HG02763 (cell line): Measurements from ENCODE around the gene GNE.
"Not testable (repeated sequence)": the region's sequence is repeated elsewhere in the genome, so short reads cannot be mapped to it uniquely, and the experiment has no call there.

ENCODE experiments used
- ATAC-seq: cut with Tn5 transposase; IDR thresholded peaks from one replicate; pipeline ENCODE4 v1.9.1; 2021; ENCODE audit warnings: mild to moderate bottlenecking, moderate library complexity; ENCODE audit not compliant: unreplicated experiment

Gene GNE

DNA sequence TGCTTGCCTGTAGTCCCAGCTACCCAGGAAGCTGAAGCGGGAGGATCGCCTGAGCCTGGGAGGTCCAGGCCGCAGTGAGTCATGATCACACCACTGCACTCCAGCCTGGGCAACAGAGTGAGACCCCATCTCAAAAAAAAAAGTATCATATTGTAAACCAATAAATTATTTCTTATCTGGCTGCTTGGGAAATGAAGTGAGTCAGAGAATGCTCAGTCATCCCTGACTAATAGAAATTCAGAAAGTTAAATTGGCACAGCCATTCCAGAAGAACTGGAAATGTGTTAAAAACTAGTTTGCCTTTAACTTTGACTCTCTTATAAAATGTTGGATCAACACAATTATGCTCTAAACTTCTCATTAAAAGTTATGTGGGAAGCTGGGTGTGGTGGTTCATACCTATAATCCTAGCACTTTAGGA lies 9.8 kb upstream of the GNE start:
- ATAC-seq: no peak

DNA sequence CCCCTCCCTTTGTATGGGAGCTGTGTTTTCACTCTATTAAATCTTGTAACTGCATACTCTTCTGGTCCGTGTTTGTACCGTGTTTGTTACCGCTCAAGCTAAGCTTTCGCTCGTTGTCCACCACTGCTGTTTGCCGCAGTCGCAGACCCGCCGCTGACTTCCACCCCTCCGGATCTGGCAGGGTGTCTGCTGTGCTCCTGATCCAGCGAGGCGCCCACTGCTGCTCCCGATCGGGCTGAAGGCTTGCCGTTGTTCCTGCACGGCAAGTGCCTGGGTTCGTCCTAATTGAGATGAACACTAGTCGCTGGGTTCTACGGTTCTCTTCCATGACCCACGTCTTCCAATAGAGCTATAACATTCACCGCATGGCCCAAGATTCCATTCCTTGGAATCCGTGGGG lies 6.6 kb upstream of the GNE start:
- ATAC-seq: no peak

GRCh38 chr9:36263683-36264082 lies 5.4 kb upstream of the GNE start:
- no peak for ATAC-seq

DNA sequence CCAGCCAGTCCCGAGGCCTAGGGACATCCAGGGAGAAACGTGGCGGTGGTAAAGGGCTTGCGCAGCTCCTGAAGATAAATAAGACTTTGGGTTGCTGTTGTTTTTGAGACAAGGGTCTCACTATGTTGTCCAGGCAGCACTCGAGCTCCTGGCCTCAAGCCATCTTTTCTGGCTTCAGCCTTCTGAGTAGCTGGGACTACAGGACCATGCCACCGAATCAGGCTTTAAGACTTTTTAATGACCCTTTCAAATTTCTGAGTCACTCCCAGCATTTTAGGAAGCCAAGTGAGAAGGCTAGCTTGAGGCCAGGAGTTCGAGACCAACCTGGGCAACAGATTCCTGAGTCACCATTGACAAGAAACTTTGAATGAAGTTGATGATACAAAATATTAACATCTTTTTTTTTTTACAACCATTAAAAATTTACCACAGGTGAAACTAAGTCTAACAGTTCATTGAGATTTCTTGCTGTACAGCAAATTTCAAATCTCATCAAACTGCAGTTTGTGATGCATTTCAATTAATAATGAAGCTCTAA lies 817 bp upstream of the GNE start:
- no peak for ATAC-seq

DNA sequence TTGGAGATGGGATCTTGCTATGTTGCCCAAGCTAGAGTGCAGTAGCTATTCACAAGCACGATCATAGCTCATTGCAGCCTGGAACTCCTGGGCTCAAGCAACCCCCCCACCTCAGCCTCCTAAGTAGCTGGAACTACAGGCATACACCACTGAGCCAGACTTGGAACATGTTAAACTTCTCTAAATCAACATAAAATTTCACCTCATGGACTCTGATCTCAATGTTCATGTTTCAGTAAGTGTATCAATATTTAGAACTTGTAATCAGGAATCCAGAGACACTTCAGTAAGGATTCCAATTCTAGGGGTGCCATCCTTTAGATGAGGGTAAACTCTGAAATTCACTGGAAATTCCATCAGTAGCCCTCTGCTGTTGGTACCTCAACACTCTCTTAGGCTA lies 6.8 kb downstream of the GNE start:
- no peak for ATAC-seq

DNA sequence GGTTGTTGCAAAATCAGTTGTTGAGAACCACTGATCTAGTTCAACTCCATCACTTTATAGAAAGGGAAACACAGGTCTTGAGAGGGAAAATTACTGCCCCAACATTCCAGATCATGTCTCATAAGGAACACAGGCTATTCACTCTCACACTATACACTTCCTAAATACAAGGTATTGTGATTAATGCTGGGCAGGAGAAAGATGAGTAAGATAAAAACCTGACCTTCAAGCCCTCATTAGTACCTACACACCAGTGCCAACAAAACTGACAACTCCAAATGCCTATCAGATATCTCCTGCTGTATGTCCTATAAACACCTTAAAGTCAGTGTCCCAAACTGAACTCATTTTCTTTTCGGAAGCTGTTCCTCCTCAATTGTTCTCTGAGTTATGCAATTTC lies 8.2 kb downstream of the GNE start:
- no peak for ATAC-seq

DNA sequence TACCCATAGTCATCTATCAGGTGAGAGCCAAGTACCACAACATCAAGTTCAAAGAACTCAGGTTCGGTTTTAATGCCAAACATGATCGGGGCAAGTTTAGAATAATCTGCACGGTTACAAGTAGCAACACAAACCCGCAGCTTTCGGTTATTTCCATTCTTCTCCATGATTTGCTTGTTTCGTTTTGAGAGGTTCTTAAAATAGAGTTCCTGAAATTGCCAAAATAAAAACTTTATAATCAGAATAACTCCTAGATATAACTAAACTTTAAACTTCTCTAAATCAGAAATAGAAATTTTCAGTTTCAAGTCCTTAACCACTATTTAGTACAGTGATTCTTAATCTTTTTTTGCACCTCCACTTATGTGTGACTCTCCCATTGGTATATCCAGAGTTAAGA lies 9.1 kb downstream of the GNE start:
- ATAC-seq: no peak

DNA sequence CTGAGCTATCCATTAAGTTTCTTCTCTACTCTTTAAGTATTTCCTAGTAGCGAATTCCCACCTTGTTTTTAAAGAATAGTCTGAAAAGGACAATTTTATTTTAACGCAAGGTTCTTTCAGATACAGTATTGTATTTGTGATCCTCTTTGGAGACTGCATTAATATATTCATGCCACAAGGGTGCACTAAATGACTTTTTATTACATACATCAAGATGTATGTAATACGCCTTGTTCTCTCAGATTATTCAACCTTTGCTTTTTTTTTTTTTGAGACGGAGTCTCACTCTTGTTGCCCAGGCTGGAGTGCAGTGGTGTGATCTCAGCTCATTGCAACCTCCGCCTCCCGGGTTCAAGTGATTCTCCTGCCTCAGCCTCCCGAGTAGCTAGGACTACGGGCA lies 10.2 kb downstream of the GNE start:
- not testable (repeated sequence) for ATAC-seq

DNA sequence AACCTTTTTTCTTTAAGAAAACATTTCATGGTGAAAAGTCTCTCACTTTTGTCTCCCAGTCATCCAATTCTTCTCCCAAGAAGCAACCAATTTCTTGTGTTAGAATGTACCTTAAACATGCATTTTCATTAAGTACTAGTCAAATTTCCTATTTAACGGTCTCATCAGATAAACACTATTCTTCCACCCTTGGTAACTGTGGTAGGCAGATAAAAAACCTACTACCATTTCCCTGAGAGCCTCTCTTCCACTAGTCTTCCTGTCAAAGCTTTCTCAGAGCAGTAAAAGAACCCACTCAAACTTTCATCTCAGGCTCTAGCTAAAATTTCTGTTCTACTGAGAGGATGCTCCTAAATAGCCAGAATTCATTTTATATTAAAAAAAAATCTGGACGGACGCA lies 10.9 kb downstream of the GNE start:
- no peak for ATAC-seq

DNA sequence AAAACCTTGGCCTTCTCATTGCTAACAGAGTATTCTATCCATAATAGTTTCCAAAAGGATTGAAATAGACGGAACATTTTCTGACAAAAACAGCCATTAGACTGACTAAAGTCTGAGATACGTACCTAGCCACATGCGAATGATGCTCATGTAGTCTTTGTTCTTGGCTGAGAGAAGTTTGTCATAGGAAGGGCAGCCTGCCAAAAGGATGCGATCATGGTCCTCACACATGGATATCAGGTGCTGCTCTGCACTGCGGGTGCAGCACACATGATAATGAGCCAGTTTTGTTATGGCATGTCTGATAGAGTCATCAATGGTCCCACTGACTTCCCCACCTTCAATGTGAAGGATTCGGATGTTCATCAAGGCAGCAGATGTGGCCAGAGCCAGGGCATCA lies 12.3 kb downstream of the GNE start:
- no peak for ATAC-seq

DNA sequence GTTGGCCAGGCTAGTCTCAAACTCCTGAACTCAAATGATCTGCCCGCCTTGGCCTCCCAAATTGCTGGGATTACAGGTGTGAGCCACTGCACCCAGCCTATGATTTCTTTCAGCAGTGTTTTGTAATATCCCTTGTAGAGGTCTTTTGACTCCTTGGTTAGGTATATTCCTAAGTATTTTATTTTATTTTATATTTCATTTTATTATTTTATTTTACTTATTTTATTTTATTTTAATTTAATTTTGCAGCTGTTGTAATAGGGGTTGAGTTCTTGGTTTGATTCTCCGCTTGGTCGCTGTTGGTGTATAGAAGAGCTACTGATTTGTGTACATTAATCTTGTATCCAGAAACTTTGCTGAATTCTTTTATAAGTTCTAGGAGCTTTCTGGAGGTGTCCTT lies 18.6 kb downstream of the GNE start:
- not testable (repeated sequence) for ATAC-seq

GRCh38 chr9:36239205-36239604 lies 19.0 kb downstream of the GNE start:
- ATAC-seq: not testable (repeated sequence)

DNA sequence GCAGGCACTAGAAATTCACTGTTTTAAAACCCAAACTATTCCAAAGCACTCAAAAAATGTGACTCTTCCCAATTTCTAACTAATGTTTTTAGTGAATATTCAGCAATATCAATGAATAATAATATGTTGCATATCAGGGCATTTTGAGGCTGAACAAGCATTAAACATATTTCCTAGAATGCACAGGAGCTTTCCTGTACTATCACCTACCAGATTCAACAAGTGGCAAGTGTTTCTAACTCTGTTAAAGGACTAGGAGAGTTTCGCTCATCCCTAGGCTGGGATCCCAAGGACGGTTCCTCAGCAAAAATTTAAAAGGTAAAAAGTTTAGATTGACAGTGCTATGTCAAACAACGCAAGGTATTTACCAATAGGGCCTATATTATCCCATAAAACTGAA lies 21.0 kb downstream of the GNE start:
- ATAC-seq: no peak

GRCh38 chr9:36222449-36222848 lies 35.8 kb downstream of the GNE start:
- ATAC-seq: no peak

DNA sequence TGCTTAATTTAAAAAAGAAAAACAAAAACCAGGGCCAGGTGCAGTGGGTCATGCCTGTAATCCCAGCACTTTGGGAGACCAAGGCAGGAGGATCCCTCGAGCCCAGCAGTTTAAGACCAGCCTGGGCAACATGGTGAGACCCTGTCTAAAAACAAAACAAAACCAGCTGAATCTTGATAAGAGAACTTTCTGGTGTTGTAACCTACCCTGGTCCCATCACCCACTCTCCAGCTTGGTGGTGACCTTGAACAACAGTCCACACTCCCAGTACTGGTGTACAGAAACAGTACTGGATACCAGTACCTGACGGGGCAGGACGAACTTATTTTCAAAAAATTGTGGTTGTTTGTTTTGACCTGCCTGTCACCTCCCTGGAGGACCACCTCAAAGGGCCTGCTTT lies 36.6 kb downstream of the GNE start:
- ATAC-seq: no peak

- ATAC-seq: no peak
These were observed 39.8 kb downstream of the GNE start for GRCh38 chr9:36218411-36218901.

DNA sequence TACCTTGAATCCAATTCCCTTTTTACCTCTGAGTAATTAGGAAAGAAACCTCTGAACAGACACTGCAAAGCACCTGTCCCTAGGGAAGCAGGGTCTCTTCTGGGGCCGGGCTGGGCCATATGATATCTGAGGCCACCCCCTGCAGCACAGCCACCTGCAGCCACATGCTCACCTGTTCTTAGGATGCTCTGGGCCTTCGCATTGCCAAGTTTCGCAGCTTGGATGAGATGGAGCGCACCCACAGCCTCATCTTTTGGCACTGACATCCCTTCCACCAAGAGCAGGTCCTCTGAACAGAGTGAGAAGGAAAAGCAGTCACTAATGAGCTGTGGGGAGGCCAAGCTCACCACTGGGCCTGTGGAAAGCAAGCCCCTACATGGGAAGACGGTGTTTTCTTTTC lies 40.2 kb downstream of the GNE start:
- ATAC-seq: no peak

GRCh38 chr9:36217256-36217968 lies 40.8 kb downstream of the GNE start:
- ATAC-seq: no peak

DNA sequence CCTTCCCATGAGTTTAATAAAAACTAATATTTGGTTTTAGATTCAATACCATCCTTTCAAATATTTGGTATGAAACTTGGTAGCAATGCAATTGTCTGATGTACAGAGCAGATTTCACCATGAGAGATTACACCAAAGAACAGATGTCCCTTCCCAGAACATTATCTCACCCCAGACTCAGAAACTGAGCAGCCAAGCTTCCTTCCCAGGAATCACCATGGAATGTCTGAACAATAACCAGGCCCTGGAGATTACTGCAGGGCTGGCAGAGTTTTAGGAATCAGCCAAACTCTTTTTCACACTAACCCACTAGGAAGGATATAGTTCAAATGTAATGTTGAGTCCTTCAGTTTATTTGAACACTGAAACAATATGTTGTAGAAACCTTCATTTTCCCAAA lies 43.7 kb downstream of the GNE start:
- ATAC-seq: no peak

DNA sequence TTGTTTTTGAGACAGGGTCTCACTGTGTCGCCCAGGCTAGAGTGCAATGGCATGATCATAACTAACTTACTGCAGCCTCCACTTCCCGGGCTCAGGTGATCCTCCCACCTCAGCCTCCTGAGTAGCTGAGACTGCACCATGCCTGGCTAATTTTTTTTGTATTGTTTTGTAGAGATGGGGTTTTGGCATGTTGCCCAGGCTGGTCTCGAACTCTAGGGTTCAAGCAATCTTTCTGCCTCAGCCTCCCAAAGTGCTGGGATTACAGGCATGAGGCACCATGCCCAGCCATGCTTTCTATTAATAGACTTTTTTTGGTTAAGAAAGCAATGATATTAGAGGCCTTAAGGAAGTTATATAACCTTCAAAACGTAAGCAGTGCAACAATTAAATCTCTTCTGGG lies 44.3 kb downstream of the GNE start:
- ATAC-seq: no peak

DNA sequence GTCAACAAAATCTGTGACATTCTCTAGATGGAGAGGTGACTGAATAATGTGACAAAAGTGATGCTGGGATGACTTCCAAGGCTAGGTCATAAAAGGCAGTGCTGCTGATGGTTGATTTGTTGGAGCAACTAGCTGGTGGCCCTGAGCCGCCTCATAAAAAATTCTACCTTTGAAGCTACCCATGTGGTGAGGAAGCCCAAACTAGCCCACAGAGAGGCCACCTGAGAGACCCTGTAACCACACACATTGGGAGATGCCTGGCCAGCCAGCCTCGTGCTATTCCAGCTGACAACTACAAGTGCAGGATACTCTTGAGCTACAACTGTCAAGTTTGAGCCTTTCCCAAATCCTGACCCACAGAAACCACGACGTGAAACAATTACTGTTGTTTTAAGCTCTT lies 44.9 kb downstream of the GNE start:
- ATAC-seq: no peak

GRCh38 chr9:36211510-36211909 lies 46.7 kb downstream of the GNE start:
- no peak for ATAC-seq

GRCh38 chr9:36210722-36211121 lies 47.5 kb downstream of the GNE start:
- no peak for ATAC-seq
